ENCODE measurements around the gene F2RL2. TPM values are rescaled to one million over a fixed set of nuclear protein-coding genes. Genes with fewer than 3 reads are reported as not detected.

F2RL2 gene
- polyA plus RNA-seq, 1 donor from 2014 or later, result not detected

DNA sequence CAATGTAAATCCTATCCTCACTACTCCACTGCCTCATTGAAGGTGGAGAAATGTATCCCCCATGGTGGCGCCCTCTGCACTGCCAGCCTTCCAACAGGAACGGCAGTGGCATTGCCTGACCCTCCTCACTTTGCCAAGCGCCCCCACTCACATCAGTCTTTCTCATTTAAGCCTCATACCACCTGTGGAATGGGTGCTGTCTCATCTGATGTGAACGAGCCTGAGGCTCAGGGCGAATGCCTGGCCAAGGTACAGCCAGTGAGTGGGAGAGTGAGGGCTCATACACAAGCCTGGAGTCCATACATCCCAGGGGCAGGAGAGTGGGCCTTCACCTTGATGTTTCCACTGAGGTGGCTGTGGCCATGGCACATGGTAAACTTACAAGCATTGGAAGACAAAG, 10.3 kb downstream of the F2RL2 start:
- TF ChIP-seq, protein P1, sequence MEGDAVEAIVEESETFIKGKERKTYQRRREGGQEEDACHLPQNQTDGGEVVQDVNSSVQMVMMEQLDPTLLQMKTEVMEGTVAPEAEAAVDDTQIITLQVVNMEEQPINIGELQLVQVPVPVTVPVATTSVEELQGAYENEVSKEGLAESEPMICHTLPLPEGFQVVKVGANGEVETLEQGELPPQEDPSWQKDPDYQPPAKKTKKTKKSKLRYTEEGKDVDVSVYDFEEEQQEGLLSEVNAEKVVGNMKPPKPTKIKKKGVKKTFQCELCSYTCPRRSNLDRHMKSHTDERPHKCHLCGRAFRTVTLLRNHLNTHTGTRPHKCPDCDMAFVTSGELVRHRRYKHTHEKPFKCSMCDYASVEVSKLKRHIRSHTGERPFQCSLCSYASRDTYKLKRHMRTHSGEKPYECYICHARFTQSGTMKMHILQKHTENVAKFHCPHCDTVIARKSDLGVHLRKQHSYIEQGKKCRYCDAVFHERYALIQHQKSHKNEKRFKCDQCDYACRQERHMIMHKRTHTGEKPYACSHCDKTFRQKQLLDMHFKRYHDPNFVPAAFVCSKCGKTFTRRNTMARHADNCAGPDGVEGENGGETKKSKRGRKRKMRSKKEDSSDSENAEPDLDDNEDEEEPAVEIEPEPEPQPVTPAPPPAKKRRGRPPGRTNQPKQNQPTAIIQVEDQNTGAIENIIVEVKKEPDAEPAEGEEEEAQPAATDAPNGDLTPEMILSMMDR (IDR thresholded peaks at IDR 0.05; ENCODE audit: poor library complexity, severe bottlenecking), result no peak
- TF ChIP-seq RAD21 (conservative IDR thresholded peaks at IDR 0.05), result no peak
- no peak overlapping the region for H3K9ac ChIP-seq (ENCODE audit: low read length)

DNA sequence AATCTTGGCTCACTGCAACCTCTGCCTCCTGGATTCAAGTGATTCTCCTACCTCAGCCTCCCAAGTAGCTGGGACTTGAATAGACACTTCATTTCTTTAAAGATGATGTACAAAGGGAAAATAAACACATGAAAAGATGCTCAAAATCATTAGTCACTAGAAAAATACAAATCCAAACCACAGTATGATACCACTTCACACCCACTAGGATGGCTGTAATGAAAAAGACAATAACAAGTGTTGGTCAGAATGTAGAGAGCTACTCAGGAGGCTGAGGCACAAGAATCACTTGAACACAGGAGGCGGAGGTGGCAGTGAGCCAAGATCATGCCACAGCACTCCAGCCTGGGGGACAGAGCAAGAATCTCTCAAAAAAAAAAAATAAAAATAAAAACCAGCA, 13.0 kb downstream of the F2RL2 start:
- Histone ChIP-seq H3K36me3 (ENCODE audit: insufficient read depth, low read length) (no peaks in the 10 kb centered on the region), H3K27ac (ENCODE audit: low read length) (no peak overlapping the region), H3K79me2 (replicated peaks; ENCODE audit: insufficient read depth, low read length) (no peaks in the 10 kb centered on the region)

More for the DNA sequence above, 10.3 kb downstream of the F2RL2 start:
- no peak overlapping the region for H2AFZ ChIP-seq (ENCODE audit: low read depth, low read length)
- no peak overlapping the region for H3K4me3 ChIP-seq (ENCODE audit: low read length)
- H3K79me2 ChIP-seq (replicated peaks; ENCODE audit: insufficient read depth, low read length), result no peaks in the 10 kb centered on the region
- no peaks in the 10 kb centered on the region for H3K27me3 ChIP-seq (ENCODE audit: insufficient read depth, low read depth, low read length)
- no peaks in the 10 kb centered on the region for H4K20me1 ChIP-seq (ENCODE audit: insufficient read depth)
- no peaks in the 10 kb centered on the region for H3K36me3 ChIP-seq (ENCODE audit: insufficient read depth, low read length)
- no peak overlapping the region for H3K27ac ChIP-seq (ENCODE audit: low read length)
- H3K4me2 ChIP-seq (ENCODE audit: low read length), result no peak overlapping the region
- H3K9me2 ChIP-seq (ENCODE audit: insufficient read depth, low read length), result no peaks in the 10 kb centered on the region
- no peaks in the 10 kb centered on the region for H3K9me3 ChIP-seq (ENCODE audit: low read length)
- H3F3A ChIP-seq (ENCODE audit: insufficient read depth, low read length, poor library complexity, severe bottlenecking), result no peaks in the 10 kb centered on the region

DNA sequence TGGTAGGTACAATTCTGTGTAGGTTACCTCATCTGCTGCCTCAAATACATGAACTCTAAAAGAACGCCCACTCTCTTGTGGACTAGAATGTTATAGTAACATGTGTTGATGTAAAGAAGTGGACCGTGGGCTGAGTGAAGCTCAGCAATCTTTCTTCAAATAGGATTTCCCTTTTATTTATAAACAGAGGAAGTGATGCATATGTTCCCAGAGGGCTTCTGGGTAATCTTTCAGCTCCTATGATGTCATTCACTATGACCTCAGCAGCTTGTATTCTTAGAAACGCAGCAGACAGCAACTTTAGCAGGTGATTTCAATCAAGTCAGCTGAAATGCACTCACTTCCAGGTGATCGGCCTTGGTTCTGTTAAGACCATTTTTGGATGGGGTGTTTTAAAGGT, 14.4 kb downstream of the F2RL2 start:
- Histone ChIP-seq H3K27me3 (ENCODE audit: insufficient read depth, low read depth, low read length) (no peaks in the 10 kb centered on the region), H3F3A (ENCODE audit: insufficient read depth, low read length, poor library complexity, severe bottlenecking) (no peaks in the 10 kb centered on the region), H3K4me2 (ENCODE audit: low read length) (no peak overlapping the region), H3K79me2 (replicated peaks; ENCODE audit: insufficient read depth, low read length) (no peaks in the 10 kb centered on the region), H2AFZ (ENCODE audit: low read depth, low read length) (no peak overlapping the region), H4K20me1 (ENCODE audit: insufficient read depth) (no peaks in the 10 kb centered on the region), H3K9me2 (ENCODE audit: insufficient read depth, low read length) (no peaks in the 10 kb centered on the region), H3K4me3 (ENCODE audit: low read length) (no peak overlapping the region), H3K9ac (ENCODE audit: low read length) (no peak overlapping the region), H3K9me3 (ENCODE audit: low read length) (no peaks in the 10 kb centered on the region), H3K27ac (ENCODE audit: low read length) (no peak overlapping the region), H3K36me3 (ENCODE audit: insufficient read depth, low read length) (no peaks in the 10 kb centered on the region)
- TF ChIP-seq, protein P2, sequence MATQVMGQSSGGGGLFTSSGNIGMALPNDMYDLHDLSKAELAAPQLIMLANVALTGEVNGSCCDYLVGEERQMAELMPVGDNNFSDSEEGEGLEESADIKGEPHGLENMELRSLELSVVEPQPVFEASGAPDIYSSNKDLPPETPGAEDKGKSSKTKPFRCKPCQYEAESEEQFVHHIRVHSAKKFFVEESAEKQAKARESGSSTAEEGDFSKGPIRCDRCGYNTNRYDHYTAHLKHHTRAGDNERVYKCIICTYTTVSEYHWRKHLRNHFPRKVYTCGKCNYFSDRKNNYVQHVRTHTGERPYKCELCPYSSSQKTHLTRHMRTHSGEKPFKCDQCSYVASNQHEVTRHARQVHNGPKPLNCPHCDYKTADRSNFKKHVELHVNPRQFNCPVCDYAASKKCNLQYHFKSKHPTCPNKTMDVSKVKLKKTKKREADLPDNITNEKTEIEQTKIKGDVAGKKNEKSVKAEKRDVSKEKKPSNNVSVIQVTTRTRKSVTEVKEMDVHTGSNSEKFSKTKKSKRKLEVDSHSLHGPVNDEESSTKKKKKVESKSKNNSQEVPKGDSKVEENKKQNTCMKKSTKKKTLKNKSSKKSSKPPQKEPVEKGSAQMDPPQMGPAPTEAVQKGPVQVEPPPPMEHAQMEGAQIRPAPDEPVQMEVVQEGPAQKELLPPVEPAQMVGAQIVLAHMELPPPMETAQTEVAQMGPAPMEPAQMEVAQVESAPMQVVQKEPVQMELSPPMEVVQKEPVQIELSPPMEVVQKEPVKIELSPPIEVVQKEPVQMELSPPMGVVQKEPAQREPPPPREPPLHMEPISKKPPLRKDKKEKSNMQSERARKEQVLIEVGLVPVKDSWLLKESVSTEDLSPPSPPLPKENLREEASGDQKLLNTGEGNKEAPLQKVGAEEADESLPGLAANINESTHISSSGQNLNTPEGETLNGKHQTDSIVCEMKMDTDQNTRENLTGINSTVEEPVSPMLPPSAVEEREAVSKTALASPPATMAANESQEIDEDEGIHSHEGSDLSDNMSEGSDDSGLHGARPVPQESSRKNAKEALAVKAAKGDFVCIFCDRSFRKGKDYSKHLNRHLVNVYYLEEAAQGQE (IDR thresholded peaks at IDR 0.05; ENCODE audit: borderline replicate concordance), result no peak
- TF ChIP-seq, protein P1 (IDR thresholded peaks at IDR 0.05; ENCODE audit: poor library complexity, severe bottlenecking), result no peak

More for the DNA sequence above, 13.0 kb downstream of the F2RL2 start:
- H3K27me3 ChIP-seq (ENCODE audit: insufficient read depth, low read depth, low read length), result no peaks in the 10 kb centered on the region
- TF ChIP-seq POLR2AphosphoS5 (IDR thresholded peaks at IDR 0.05) (no peak), EP300 (conservative IDR thresholded peaks at IDR 0.05; ENCODE audit: poor library complexity, severe bottlenecking) (no peak), EZH2 (IDR thresholded peaks at IDR 0.05; ENCODE audit: borderline replicate concordance, insufficient read depth, low read length, poor library complexity, severe bottlenecking) (no peak), SMC3 (conservative IDR thresholded peaks at IDR 0.05; ENCODE audit: poor library complexity) (no peak)
- TF ChIP-seq, protein P1 (IDR thresholded peaks at IDR 0.05; ENCODE audit: poor library complexity, severe bottlenecking), result no peak
- no peaks in the 10 kb centered on the region for H3K9me3 ChIP-seq (ENCODE audit: low read length)
- no peak overlapping the region for H3K4me3 ChIP-seq (ENCODE audit: low read length)
- H3K4me2 ChIP-seq (ENCODE audit: low read length), result no peak overlapping the region
- no peak overlapping the region for H2AFZ ChIP-seq (ENCODE audit: low read depth, low read length)
- H3K9ac ChIP-seq (ENCODE audit: low read length), result no peak overlapping the region
- H4K20me1 ChIP-seq (ENCODE audit: insufficient read depth), result no peaks in the 10 kb centered on the region
- H3F3A ChIP-seq (ENCODE audit: insufficient read depth, low read length, poor library complexity, severe bottlenecking), result no peaks in the 10 kb centered on the region
- no peaks in the 10 kb centered on the region for H3K9me2 ChIP-seq (ENCODE audit: insufficient read depth, low read length)

All from neural cell (in vitro differentiated cells).